PFSK-1 (cell line): Measurements from ENCODE around the gene PIK3AP1.

ENCODE experiments used
- POLR2AphosphoS5 ChIP-seq: IDR thresholded peaks from 2 replicates; pipeline ENCODE4 v1.6.1; 2012; ENCODE audit warnings: low read depth, mild to moderate bottlenecking, control low read depth, low read length, moderate library complexity
- SIN3A ChIP-seq: IDR thresholded peaks from 2 replicates; pipeline ENCODE4 v1.6.1; 2012; ENCODE audit warnings: mild to moderate bottlenecking, low read length, moderate library complexity, borderline replicate concordance; ENCODE audit not compliant: insufficient read depth
- TAF1 ChIP-seq: IDR thresholded peaks from 2 replicates; pipeline ENCODE4 v1.6.1; 2012; ENCODE audit warnings: low read length, control low read depth, borderline replicate concordance; ENCODE audit not compliant: insufficient read depth
- TF ChIP-seq, protein P1 (sequence below), 2 experiments: IDR thresholded peaks; 2 replicates each; pipeline versions ENCODE4 v1.6.1 to v1.8.0; 2011 to 2012; ENCODE audit warnings: low read depth in 2 of 2, low read length in 2 of 2, control low read depth in 1 of 2, inconsistent platforms in 1 of 2, mild to moderate bottlenecking in 1 of 2, moderate library complexity in 1 of 2; ENCODE audit not compliant: insufficient read depth in 1 of 2

DNA sequence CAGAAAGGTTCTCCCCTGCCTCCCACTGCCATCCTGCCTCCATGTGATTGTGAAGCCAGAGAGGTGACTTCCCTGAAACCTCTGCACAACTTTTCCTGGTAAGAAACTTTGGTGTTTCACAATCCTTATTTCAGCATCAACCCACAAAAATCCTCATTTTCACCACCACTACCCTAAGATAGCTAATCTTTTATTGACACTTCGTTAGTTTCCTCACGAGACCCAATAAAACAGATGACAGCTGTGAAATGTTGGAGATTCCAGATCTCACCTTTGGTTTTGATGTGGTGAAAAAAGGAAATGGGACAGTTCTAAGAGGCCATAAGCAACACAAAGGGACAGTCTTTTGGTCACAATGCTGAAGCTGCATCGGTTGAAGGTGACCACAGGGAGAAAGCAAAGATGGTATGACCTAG is 73.6 kb downstream of the PIK3AP1 start:
- TF ChIP-seq SIN3A: no peak
- no peak for TF ChIP-seq POLR2AphosphoS5
- TF ChIP-seq, protein P1, sequence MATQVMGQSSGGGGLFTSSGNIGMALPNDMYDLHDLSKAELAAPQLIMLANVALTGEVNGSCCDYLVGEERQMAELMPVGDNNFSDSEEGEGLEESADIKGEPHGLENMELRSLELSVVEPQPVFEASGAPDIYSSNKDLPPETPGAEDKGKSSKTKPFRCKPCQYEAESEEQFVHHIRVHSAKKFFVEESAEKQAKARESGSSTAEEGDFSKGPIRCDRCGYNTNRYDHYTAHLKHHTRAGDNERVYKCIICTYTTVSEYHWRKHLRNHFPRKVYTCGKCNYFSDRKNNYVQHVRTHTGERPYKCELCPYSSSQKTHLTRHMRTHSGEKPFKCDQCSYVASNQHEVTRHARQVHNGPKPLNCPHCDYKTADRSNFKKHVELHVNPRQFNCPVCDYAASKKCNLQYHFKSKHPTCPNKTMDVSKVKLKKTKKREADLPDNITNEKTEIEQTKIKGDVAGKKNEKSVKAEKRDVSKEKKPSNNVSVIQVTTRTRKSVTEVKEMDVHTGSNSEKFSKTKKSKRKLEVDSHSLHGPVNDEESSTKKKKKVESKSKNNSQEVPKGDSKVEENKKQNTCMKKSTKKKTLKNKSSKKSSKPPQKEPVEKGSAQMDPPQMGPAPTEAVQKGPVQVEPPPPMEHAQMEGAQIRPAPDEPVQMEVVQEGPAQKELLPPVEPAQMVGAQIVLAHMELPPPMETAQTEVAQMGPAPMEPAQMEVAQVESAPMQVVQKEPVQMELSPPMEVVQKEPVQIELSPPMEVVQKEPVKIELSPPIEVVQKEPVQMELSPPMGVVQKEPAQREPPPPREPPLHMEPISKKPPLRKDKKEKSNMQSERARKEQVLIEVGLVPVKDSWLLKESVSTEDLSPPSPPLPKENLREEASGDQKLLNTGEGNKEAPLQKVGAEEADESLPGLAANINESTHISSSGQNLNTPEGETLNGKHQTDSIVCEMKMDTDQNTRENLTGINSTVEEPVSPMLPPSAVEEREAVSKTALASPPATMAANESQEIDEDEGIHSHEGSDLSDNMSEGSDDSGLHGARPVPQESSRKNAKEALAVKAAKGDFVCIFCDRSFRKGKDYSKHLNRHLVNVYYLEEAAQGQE (IDR thresholded peaks at IDR 0.05; ENCODE audit: insufficient read depth in 1 of 2, low read depth in 2 of 2, low read length in 2 of 2): no peak
- TF ChIP-seq TAF1: no peak
